Measurements from ENCODE around the gene MEIS2. TPM values are rescaled to one million over a fixed set of nuclear protein-coding genes. Genes with fewer than 3 reads are reported as not detected.

The MEIS2 gene
- total RNA-seq, 2 experiments from 2014 or later: not detected

GRCh38 chr15:36948982-36949381 is 151.4 kb downstream of the MEIS2 start:
- POLR2A ChIA-PET: no interaction called here
- Mint-ChIP-seq H3K9me3 (no peaks in the 10 kb centered on the region), H3K27ac (no peak overlapping the region), H3K36me3 (no peaks in the 10 kb centered on the region), H3K27me3 (peaks cover 3% of the 10 kb centered on the region), H3K4me1 (no peaks in the 10 kb centered on the region), H3K4me3 (no peak overlapping the region)
- DNase-seq: no peak
- ATAC-seq (ENCODE audit: low read depth): no peak

DNA sequence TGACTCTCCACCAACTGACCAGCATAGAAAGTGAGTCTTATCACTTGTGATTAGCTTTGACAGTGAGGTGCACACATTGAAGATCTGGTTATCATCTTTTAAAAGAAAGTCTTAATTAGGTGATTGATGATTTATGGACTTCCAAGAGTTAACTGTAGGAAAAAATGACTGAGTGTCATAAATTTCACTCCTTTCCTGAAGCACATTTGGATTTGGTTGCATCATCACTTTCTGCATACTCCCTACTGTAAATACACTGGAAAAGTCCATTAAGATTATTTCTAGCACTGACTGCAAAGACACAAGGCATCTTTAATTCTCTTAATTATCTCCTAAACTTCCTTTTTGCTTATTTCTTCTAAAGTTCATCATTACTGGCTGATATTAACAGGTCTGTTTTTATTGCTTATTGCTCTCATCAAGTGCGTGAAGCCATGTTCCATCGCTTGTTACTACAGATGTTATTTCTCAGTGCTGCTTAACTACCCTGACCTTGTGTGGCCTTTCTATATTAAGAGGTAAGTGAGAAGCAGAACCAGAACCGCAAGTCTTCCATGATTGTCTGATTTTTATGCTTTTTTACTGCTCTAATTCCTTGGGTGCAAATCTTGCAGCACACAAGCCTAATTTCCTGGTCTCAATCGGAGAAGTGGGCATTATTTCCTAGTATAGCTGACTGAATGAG is 153.2 kb downstream of the MEIS2 start:
- POLR2A ChIA-PET: no interaction called here
- Mint-ChIP-seq H3K9me3 (peaks cover 1% of the 10 kb centered on the region), H3K27ac (no peak overlapping the region), H3K36me3 (no peaks in the 10 kb centered on the region), H3K27me3 (peaks cover 8% of the 10 kb centered on the region), H3K4me1 (no peaks in the 10 kb centered on the region), H3K4me3 (no peak overlapping the region)
- DNase-seq (no peak), ATAC-seq (ENCODE audit: low read depth) (no peak)

- H3K27ac Mint-ChIP-seq: no peak overlapping the region
- POLR2A ChIA-PET: no interaction called here
- DNase-seq: no peak
- H3K4me3 Mint-ChIP-seq: no peak overlapping the region
- no peaks in the 10 kb centered on the region for H3K4me1 Mint-ChIP-seq
- no peak for ATAC-seq (ENCODE audit: low read depth)
- peaks cover 8% of the 10 kb centered on the region for H3K27me3 Mint-ChIP-seq
- H3K9me3 Mint-ChIP-seq: peaks cover 1% of the 10 kb centered on the region
- H3K36me3 Mint-ChIP-seq: no peaks in the 10 kb centered on the region
Measured at GRCh38 chr15:36944442-36944841, 155.9 kb downstream of the MEIS2 start.

DNA sequence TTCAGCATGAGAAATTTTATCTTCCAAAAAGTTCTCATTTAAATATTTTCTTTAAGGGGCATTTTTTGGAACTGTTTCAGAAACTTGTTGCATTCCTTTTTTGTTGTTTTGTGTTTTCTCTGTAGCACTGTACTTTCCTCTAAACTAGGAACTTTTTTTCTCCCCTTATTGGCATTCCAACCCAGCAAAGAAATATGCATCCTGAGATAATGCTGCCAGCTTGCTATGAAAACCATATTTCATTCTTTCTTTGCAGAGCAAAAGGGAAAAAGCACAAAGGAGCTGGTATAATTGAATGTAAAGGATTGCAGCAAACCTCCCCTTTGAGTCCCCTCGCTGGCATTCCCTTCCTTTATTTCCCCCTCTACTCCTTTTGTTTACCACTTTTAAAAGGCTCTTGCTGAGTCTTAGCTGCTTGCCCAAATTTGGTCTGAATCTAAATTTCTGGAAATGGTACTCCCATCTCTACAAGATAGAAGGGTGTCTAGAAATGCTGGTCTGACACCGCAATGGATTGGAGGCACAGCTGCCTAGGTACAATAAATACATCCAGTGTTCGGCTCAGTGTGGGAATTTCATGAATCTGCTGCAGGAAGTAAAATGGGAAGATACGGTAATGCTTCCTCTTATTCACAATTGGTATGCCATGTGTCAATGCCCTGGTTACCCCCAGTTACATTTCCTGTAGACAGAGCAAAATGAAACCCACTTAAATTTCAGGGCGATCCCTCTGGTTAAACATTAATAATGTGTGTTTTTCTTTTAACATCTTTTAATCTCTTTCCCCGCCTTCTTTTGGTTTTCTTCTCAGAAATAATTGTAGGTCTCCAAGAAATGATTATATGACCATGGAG is 156.6 kb downstream of the MEIS2 start:
- DNase-seq (no peak), ATAC-seq (ENCODE audit: low read depth) (no peak)
- POLR2A ChIA-PET: no interaction called here
- Mint-ChIP-seq H3K4me1 (no peaks in the 10 kb centered on the region), H3K27me3 (peaks cover 8% of the 10 kb centered on the region), H3K4me3 (no peak overlapping the region), H3K36me3 (no peaks in the 10 kb centered on the region), H3K9me3 (peaks cover 1% of the 10 kb centered on the region), H3K27ac (no peak overlapping the region)

DNA sequence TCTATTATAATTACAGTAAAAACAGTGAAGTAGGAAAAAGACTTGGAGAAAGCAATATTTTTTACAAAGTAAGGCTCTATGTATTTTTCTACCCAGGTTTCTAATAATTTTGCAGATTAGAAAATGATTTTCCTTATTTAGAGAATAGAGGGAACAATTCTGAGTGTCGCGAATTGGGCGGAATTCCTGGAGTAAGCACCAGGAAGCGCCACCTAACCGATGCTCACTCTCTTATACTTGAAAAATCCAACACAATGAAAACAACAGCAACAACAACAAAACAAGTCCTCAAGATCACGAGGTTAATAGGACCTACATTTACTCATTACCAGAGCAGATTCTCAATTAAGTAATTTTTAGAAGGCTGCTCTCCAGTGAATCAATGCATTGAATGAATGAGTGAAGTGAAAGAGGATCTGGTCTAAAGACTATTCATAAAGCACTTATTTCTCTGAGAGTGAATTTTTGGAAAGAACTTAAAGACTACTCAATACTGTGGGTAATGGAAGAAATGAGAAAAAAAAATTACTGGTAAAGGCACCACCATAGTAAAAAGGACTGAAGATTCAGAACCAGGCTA is 158.0 kb downstream of the MEIS2 start:
- ATAC-seq (ENCODE audit: low read depth) (no peak), DNase-seq (no peak)
- Mint-ChIP-seq H3K9me3 (peaks cover 1% of the 10 kb centered on the region), H3K27me3 (peaks cover 8% of the 10 kb centered on the region), H3K36me3 (no peaks in the 10 kb centered on the region), H3K4me3 (no peak overlapping the region), H3K4me1 (no peaks in the 10 kb centered on the region), H3K27ac (no peak overlapping the region)
- POLR2A ChIA-PET: no interaction called here

GRCh38 chr15:36941798-36942197 is 158.6 kb downstream of the MEIS2 start:
- H3K4me3 Mint-ChIP-seq: no peak overlapping the region
- H3K4me1 Mint-ChIP-seq: no peaks in the 10 kb centered on the region
- no peak overlapping the region for H3K27ac Mint-ChIP-seq
- H3K27me3 Mint-ChIP-seq: peaks cover 8% of the 10 kb centered on the region
- H3K9me3 Mint-ChIP-seq: peaks cover 1% of the 10 kb centered on the region
- POLR2A ChIA-PET: no interaction called here
- ATAC-seq (ENCODE audit: low read depth) (no peak), DNase-seq (no peak)
- H3K36me3 Mint-ChIP-seq: no peaks in the 10 kb centered on the region

DNA sequence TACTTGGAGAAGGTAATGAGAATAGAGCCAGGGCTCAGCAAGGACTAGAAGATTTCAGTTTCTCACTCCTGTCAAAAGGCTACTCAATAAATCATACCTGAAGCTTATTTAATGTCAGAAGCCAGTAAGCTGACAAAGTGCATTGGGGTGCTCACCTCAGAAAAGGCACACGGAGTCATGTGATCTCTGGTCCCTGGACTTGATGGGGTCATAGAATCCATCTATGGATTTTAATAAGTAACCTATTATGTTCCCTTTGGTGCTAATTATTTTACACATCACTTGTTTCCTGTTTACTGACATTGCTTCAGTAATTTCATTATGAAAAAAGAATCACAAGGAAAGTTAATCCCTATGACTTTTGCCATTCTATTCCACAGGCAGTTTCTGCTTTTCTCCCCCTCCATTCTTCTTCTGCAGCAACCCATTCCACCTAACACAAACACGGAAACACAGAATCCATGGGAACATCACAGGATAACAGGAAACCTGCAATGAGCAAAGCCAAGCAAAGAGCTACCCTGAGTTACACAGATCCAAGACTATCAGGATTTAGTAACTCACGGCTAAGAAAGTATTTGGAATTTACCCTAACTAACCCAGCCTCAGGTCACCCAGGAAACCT is 159.6 kb downstream of the MEIS2 start:
- DNase-seq: no peak
- Mint-ChIP-seq H3K27ac (no peak overlapping the region), H3K9me3 (peaks cover 1% of the 10 kb centered on the region), H3K27me3 (peaks cover 6% of the 10 kb centered on the region), H3K36me3 (no peaks in the 10 kb centered on the region), H3K4me1 (no peaks in the 10 kb centered on the region), H3K4me3 (no peak overlapping the region)
- POLR2A ChIA-PET: no interaction called here
- no peak for ATAC-seq (ENCODE audit: low read depth)

DNA sequence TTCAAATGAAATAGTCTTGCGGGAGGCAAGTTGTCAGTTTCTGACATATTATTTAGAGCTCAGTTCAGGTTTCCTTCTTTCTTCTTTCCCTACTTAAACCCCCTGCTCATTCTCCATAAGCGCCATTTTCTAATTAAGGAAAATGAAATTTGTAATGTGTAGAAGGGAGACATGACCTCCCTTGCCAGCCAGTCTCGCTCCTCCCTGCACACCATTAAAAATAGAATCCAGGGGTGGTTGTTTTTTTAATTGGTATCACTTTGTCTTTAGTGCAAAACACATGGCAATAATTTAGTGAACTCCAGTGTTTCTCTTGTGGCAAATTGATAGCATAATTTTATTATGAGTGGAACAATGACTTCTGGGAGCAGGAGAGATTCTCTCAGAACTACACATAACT is 160.1 kb downstream of the MEIS2 start:
- H3K4me1 Mint-ChIP-seq: no peaks in the 10 kb centered on the region

DNA sequence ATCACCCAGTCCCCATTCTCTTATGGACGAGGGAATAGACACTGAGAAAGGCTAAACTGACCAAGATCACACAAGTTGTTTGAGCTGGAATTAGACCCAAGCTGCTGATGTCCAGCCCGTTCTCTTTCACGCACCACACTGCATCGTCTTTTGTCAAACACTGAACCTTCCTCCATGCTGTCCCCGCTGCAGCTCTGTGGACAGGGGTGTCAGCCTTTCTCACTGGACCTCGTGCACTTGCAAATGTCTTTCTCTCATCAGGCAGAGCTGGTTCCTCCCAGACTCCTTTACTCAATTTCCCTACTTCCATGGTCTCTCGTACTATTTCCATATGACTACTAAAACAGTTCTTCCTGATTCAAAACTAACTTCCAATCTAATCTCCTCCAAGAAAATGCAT is 161.6 kb downstream of the MEIS2 start:
- DNase-seq: no peak
- no peaks in the 10 kb centered on the region for H3K4me1 Mint-ChIP-seq
- POLR2A ChIA-PET: no interaction called here
- H3K4me3 Mint-ChIP-seq: no peak overlapping the region
- peaks cover 5% of the 10 kb centered on the region for H3K27me3 Mint-ChIP-seq
- peaks cover 1% of the 10 kb centered on the region for H3K9me3 Mint-ChIP-seq
- no peak overlapping the region for H3K27ac Mint-ChIP-seq
- no peaks in the 10 kb centered on the region for H3K36me3 Mint-ChIP-seq
- ATAC-seq (ENCODE audit: low read depth): no peak

More for the DNA sequence above, 160.1 kb downstream of the MEIS2 start:
- H3K27ac Mint-ChIP-seq: no peak overlapping the region
- H3K36me3 Mint-ChIP-seq: no peaks in the 10 kb centered on the region
- DNase-seq (no peak), ATAC-seq (ENCODE audit: low read depth) (no peak)
- H3K27me3 Mint-ChIP-seq: peaks cover 6% of the 10 kb centered on the region
- POLR2A ChIA-PET: no interaction called here
- peaks cover 1% of the 10 kb centered on the region for H3K9me3 Mint-ChIP-seq
- H3K4me3 Mint-ChIP-seq: no peak overlapping the region

DNA sequence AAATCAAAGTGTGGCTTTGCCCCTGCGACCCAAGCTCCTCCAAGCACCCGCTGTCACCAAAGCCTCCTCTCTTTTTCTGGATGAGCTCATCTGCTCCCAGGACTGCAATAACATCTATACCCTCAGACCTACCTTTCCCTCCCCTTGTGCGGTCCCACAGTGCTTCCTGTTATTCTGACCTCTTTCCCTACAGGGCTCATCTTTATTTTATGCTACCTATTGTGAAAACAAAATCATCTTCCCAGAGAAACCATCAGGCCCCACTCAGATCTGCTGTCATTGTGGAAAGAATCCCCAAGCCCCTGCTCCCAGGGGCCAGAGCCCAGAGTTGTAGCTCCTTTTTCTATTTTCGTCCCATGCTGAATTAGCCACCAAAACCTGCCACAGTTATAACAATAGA is 162.2 kb downstream of the MEIS2 start:
- Mint-ChIP-seq H3K4me3 (no peak overlapping the region), H3K36me3 (no peaks in the 10 kb centered on the region), H3K9me3 (peaks cover under 1% of the 10 kb centered on the region), H3K27ac (no peak overlapping the region), H3K27me3 (peaks cover 2% of the 10 kb centered on the region), H3K4me1 (no peaks in the 10 kb centered on the region)
- POLR2A ChIA-PET: no interaction called here
- no peak for ATAC-seq (ENCODE audit: low read depth)
- no peak for DNase-seq

DNA sequence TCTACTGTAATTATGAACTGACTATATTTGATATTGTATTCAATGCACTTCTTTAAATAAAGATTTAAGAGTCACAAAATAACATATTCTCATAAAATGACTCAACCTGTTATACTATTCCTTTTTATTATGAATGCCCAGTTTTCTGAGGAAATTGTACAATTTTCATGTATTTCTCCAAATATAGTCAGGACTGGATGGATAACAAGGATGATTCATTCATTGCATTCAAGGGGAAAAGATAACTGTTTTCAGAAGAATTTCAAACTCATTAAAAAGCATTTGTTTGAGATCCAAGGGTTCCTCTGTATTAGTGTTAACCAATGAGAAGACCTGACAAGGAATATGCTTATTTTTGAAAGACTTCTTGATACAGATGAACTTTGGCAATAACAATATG is 163.7 kb downstream of the MEIS2 start:
- ATAC-seq (ENCODE audit: low read depth) (no peak), DNase-seq (no peak)
- Mint-ChIP-seq H3K4me3 (no peak overlapping the region), H3K4me1 (no peaks in the 10 kb centered on the region), H3K27me3 (no peaks in the 10 kb centered on the region), H3K9me3 (no peaks in the 10 kb centered on the region), H3K36me3 (no peaks in the 10 kb centered on the region), H3K27ac (no peak overlapping the region)
- POLR2A ChIA-PET: no interaction called here

DNA sequence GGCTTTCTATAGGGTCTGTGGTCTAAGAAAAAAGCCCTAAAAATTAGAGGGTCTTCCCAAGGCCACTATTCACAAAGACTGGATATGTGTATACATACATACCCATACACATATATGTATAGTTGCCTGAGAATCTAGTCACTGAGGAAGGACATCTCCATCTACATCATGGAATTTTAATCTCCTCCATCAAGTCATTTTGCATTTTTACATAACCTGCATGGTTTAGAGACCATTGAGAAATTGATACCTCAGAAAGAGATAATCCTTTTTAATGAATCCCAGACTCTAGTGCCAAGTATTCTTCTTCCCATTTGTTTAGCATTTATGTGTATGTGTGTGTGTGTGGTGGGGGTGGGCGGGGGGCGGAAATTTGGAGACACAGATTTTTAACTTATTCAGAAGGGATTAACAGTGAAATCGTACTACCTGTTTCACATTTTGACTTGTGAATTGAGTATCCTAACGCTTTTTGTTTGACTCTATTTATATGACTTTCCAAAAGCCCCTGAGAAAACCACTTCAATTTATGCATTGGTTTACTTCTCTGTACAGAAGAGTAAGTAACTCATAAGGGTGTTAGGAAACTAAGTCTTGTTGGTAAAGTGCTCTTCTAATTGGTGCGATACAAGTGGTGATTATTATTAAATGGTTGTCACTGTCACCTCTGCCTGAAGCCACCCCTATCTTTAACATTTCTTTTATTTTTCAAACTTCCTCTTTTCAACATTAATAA is 166.9 kb downstream of the MEIS2 start:
- no peak overlapping the region for H3K4me3 Mint-ChIP-seq
- no peaks in the 10 kb centered on the region for H3K27me3 Mint-ChIP-seq
- POLR2A ChIA-PET: no interaction called here
- H3K9me3 Mint-ChIP-seq: peaks cover 1% of the 10 kb centered on the region
- H3K27ac Mint-ChIP-seq: no peak overlapping the region
- ATAC-seq (ENCODE audit: low read depth) (no peak), DNase-seq (no peak)
- H3K4me1 Mint-ChIP-seq: no peaks in the 10 kb centered on the region
- H3K36me3 Mint-ChIP-seq: no peaks in the 10 kb centered on the region

DNA sequence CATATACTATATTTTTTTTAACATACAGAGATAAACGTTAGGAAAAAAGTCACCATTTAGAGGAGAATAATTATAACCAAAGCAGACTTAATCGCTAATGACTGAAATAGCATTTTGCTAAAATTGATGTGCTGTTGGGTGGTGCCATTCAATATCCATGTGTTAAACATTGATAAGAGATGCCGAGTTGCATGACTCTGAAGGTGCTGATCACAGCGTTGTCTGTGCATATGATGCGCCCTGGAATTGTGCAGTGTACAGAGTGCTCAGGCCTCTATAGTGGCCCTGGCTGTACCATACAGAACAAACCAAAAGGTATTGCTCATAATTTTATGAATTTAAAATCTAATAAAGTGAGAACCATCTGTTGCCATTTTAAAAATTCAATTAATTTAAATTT is 168.3 kb downstream of the MEIS2 start:
- Mint-ChIP-seq H3K36me3 (no peaks in the 10 kb centered on the region), H3K4me1 (no peaks in the 10 kb centered on the region), H3K4me3 (no peak overlapping the region), H3K9me3 (peaks cover 1% of the 10 kb centered on the region), H3K27ac (no peak overlapping the region), H3K27me3 (no peaks in the 10 kb centered on the region)
- DNase-seq (no peak), ATAC-seq (ENCODE audit: low read depth) (no peak)
- POLR2A ChIA-PET: no interaction called here

Measured in activated naive CD8-positive, alpha-beta T cell treated with anti-CD3 and anti-CD28 coated beads, Interleukin-2, amount 10 ng/mL, durations not matched to agents 7 days and 5 days (primary cell).